ENCODE measurements around the gene GNG7.

Gene GNG7

GRCh38 chr19:2719232-2719735 lies 16.8 kb upstream of the GNG7 start:
- Histone ChIP-seq H3K4me1 (ENCODE audit: control insufficient read depth, low read length) (peaks cover 33% of the 10 kb centered on the region), H3K27ac (ENCODE audit: low read depth, low read length) (no peak overlapping the region), H3F3A (ENCODE audit: control insufficient read depth, insufficient read depth) (no peaks in the 10 kb centered on the region), H3K4me2 (ENCODE audit: low read length) (peak overlapping the region; percentile 56), H3K36me3 (ENCODE audit: control insufficient read depth, low read length) (peaks cover 8% of the 10 kb centered on the region), H3K4me3 (ENCODE audit: low read length) (peak overlapping the region; percentile 70; the same call in 1 of the 2 replicates), H3K9me2 (replicated peaks; ENCODE audit: control insufficient read depth, low read length) (no peaks in the 10 kb centered on the region), H3K27me3 (ENCODE audit: control insufficient read depth, low read length) (peaks cover 29% of the 10 kb centered on the region), H3K79me2 (ENCODE audit: control insufficient read depth, low read length) (no peaks in the 10 kb centered on the region), H4K20me1 (ENCODE audit: control insufficient read depth, insufficient read depth, low read depth, low read length) (no peaks in the 10 kb centered on the region), H3K9me3 (ENCODE audit: control insufficient read depth, insufficient read depth, low read length) (peaks cover 10% of the 10 kb centered on the region; the same call in 1 of the 2 replicates)
- TF ChIP-seq EZH2phosphoT487 (IDR thresholded peaks at IDR 0.05; ENCODE audit: borderline replicate concordance, low read length) (no peak), CTCF (IDR thresholded peaks at IDR 0.05; ENCODE audit: low read depth, low read length, poor library complexity, severe bottlenecking) (no peak)

GRCh38 chr19:2717638-2718541 lies 15.4 kb upstream of the GNG7 start:
- TF ChIP-seq EZH2phosphoT487 (IDR thresholded peaks at IDR 0.05; ENCODE audit: borderline replicate concordance, low read length), result no peak
- no peak for TF ChIP-seq CTCF (IDR thresholded peaks at IDR 0.05; ENCODE audit: low read depth, low read length, poor library complexity, severe bottlenecking)
- no peak overlapping the region for H3K4me2 ChIP-seq (ENCODE audit: low read length)

GRCh38 chr19:2716722-2717637 lies 14.5 kb upstream of the GNG7 start:
- Histone ChIP-seq H3K4me3 (ENCODE audit: low read length) (no peak overlapping the region), H3K36me3 (ENCODE audit: control insufficient read depth, low read length) (peaks cover 8% of the 10 kb centered on the region), H3K27ac (ENCODE audit: low read depth, low read length) (no peak overlapping the region), H3K9me3 (ENCODE audit: control insufficient read depth, insufficient read depth, low read length) (peaks cover 10% of the 10 kb centered on the region; the same call in 1 of the 2 replicates), H3K4me2 (ENCODE audit: low read length) (no peak overlapping the region), H4K20me1 (ENCODE audit: control insufficient read depth, insufficient read depth, low read depth, low read length) (no peaks in the 10 kb centered on the region), H3F3A (ENCODE audit: control insufficient read depth, insufficient read depth) (peaks cover 8% of the 10 kb centered on the region; the same call in 1 of the 2 replicates), H3K4me1 (ENCODE audit: control insufficient read depth, low read length) (peaks cover 34% of the 10 kb centered on the region), H3K79me2 (ENCODE audit: control insufficient read depth, low read length) (no peaks in the 10 kb centered on the region), H3K27me3 (ENCODE audit: control insufficient read depth, low read length) (peaks cover 15% of the 10 kb centered on the region), H3K9me2 (replicated peaks; ENCODE audit: control insufficient read depth, low read length) (no peaks in the 10 kb centered on the region)
- TF ChIP-seq EZH2phosphoT487 (IDR thresholded peaks at IDR 0.05; ENCODE audit: borderline replicate concordance, low read length), result no peak
- TF ChIP-seq CTCF (IDR thresholded peaks at IDR 0.05; ENCODE audit: low read depth, low read length, poor library complexity, severe bottlenecking), result no peak

More at GRCh38 chr19:2717638-2718541, 15.4 kb upstream of the GNG7 start:
- Histone ChIP-seq H3K9me2 (replicated peaks; ENCODE audit: control insufficient read depth, low read length) (no peaks in the 10 kb centered on the region), H3K9me3 (ENCODE audit: control insufficient read depth, insufficient read depth, low read length) (peaks cover 10% of the 10 kb centered on the region; the same call in 1 of the 2 replicates), H3K4me1 (ENCODE audit: control insufficient read depth, low read length) (peaks cover 31% of the 10 kb centered on the region), H3K4me3 (ENCODE audit: low read length) (no peak overlapping the region), H3K27me3 (ENCODE audit: control insufficient read depth, low read length) (peaks cover 24% of the 10 kb centered on the region), H3F3A (ENCODE audit: control insufficient read depth, insufficient read depth) (0 out of 2 replicates have a peak, but pooled peaks cover under 1% of the 10 kb centered on the region), H3K36me3 (ENCODE audit: control insufficient read depth, low read length) (peaks cover 8% of the 10 kb centered on the region), H4K20me1 (ENCODE audit: control insufficient read depth, insufficient read depth, low read depth, low read length) (no peaks in the 10 kb centered on the region), H3K79me2 (ENCODE audit: control insufficient read depth, low read length) (no peaks in the 10 kb centered on the region), H3K27ac (ENCODE audit: low read depth, low read length) (no peak overlapping the region)

All from DOHH2 (cell line).